Right lobe of liver (tissue), 4 donors: Measurements from ENCODE around the gene ERC2.

ENCODE experiments used
- POLR2A ChIP-seq: fragments of 450-650 bp; IDR thresholded peaks from one replicate; pipeline ENCODE4 v1.6.1; 2017; ENCODE audit warnings: antibody characterized with exemption, mild to moderate bottlenecking
- TF ChIP-seq, protein P1 (sequence below), 4 donors: fragments of 200-600 bp in 3 of 4; fragments of 450-650 bp in 1 of 4; IDR thresholded peaks; one replicate each; pipeline versions ENCODE4 v1.5.1 to v1.8.0; 2016 to 2022; ENCODE audit warnings: antibody characterized with exemption in 4 of 4, mild to moderate bottlenecking in 2 of 4
- donor health status: DM: no; HTN: no; CAD: no.
- donor health status: DM: no; HTN: no; CAD: no.
- donor health status: DM: no; HTN: yes; CAD: no.

DNA sequence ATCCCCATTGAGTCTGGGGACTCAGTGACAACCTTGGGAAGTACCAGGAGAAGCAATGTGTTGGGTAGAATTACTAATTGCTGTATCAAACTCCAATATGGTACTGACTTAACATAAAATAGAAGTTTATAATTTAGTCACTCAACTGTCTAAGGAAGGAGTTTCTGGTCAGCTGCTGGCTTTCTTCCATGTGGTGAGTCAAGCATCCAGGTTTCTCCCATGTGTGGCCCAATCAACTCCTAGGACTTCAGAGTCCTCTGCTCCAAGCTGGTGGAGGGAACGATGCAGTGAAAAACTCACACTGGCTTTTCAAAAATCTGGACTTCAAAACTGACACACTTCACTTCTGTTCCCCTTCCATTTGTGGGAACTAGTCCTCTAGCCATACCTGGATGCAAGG lies 1006.4 kb downstream of the ERC2 start:
- TF ChIP-seq, protein P1, sequence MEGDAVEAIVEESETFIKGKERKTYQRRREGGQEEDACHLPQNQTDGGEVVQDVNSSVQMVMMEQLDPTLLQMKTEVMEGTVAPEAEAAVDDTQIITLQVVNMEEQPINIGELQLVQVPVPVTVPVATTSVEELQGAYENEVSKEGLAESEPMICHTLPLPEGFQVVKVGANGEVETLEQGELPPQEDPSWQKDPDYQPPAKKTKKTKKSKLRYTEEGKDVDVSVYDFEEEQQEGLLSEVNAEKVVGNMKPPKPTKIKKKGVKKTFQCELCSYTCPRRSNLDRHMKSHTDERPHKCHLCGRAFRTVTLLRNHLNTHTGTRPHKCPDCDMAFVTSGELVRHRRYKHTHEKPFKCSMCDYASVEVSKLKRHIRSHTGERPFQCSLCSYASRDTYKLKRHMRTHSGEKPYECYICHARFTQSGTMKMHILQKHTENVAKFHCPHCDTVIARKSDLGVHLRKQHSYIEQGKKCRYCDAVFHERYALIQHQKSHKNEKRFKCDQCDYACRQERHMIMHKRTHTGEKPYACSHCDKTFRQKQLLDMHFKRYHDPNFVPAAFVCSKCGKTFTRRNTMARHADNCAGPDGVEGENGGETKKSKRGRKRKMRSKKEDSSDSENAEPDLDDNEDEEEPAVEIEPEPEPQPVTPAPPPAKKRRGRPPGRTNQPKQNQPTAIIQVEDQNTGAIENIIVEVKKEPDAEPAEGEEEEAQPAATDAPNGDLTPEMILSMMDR (IDR thresholded peaks at IDR 0.05): no peak
- no peak for TF ChIP-seq POLR2A
